Keratinocyte (primary cell): Measurements from ENCODE around the gene KRTAP10-4. TPM values are rescaled to one million over a fixed set of nuclear protein-coding genes. Genes with fewer than 3 reads are reported as not detected.

Experiments
- DNase-seq: peaks from one replicate; pipeline ENCODE4 v3.0.0-alpha.2; 2011; ENCODE audit warnings: low read depth, missing footprints, low spot score
- FAIRE-seq: peaks from 2 replicates; lab custom pipeline; 2011; peaks lifted over from hg19 to GRCh38; lab: Jason Lieb, UNC
- H2AFZ ChIP-seq: 2 replicates; pipeline ENCODE4 v1.6.0; 2012; ENCODE audit warnings: low read length, control low read depth, inconsistent platforms; ENCODE audit not compliant: control insufficient read depth
- H3K27ac ChIP-seq: 2 replicates; pipeline ENCODE4 v1.5.1; 2011; ENCODE audit warnings: low read length; ENCODE audit not compliant: control insufficient read depth, insufficient read depth
- H3K27me3 ChIP-seq: 3 replicates; pipeline ENCODE4 v1.6.0; 2011; ENCODE audit warnings: low read length; ENCODE audit not compliant: control insufficient read depth, insufficient read depth; ENCODE audit errors: extremely low read depth
- H3K36me3 ChIP-seq, 2 experiments: 2 replicates in 1 of 2; 3 replicates in 1 of 2; pipeline ENCODE4 v1.5.1; 2011; ENCODE audit warnings: low read length in 2 of 2, mild to moderate bottlenecking in 1 of 2; ENCODE audit not compliant: control insufficient read depth in 2 of 2, insufficient read depth in 2 of 2; ENCODE audit errors: extremely low read depth in 1 of 2
- H3K4me1 ChIP-seq: 3 replicates; pipeline ENCODE4 v1.5.1; 2011; ENCODE audit warnings: low read length; ENCODE audit not compliant: control insufficient read depth, insufficient read depth; ENCODE audit errors: extremely low read depth
- H3K4me2 ChIP-seq: 3 replicates; pipeline ENCODE4 v1.6.0; 2011; ENCODE audit warnings: low read depth, low read length; ENCODE audit not compliant: control insufficient read depth, insufficient read depth; ENCODE audit errors: extremely low read depth
- H3K4me3 ChIP-seq, 3 experiments: fragments of 200-600 bp in 1 of 3; sonication (generic) in 1 of 3; 2 replicates in 2 of 3; 3 replicates in 1 of 3; pipeline ENCODE4 v1.5.1; 2011 to 2016; ENCODE audit warnings: low read length in 3 of 3, mild to moderate bottlenecking in 3 of 3, control low read depth in 2 of 3, inconsistent platforms in 1 of 3, low read depth in 1 of 3, mixed read lengths in 1 of 3, mixed run types in 1 of 3, moderate library complexity in 1 of 3; ENCODE audit not compliant: control insufficient read depth in 2 of 3, insufficient read depth in 2 of 3; ENCODE audit errors: extremely low read depth in 1 of 3
- H3K79me2 ChIP-seq: 2 replicates; pipeline ENCODE4 v1.6.0; 2012; ENCODE audit warnings: low read length; ENCODE audit not compliant: control insufficient read depth, insufficient read depth
- H3K9ac ChIP-seq: 3 replicates; pipeline ENCODE4 v1.6.0; 2011; ENCODE audit warnings: low read length; ENCODE audit not compliant: control insufficient read depth, insufficient read depth; ENCODE audit errors: extremely low read depth
- H3K9me1 ChIP-seq: 3 replicates; pipeline ENCODE4 v1.6.0; 2011; ENCODE audit warnings: low read length; ENCODE audit not compliant: control insufficient read depth, insufficient read depth; ENCODE audit errors: extremely low read depth
- H3K9me3 ChIP-seq: 2 replicates; pipeline ENCODE4 v1.5.1; 2012; ENCODE audit warnings: low read depth, low read length; ENCODE audit not compliant: control insufficient read depth
- H4K20me1 ChIP-seq: 3 replicates; pipeline ENCODE4 v1.6.0; 2011; ENCODE audit warnings: low read length; ENCODE audit not compliant: control insufficient read depth, insufficient read depth; ENCODE audit errors: extremely low read depth
- CTCF ChIP-seq, 3 experiments: IDR thresholded peaks in 1 of 3; conservative IDR thresholded peaks in 1 of 3; optimal IDR thresholded peaks in 1 of 3; 2 replicates in 2 of 3; 3 replicates in 1 of 3; pipeline versions ENCODE3 to v1.5.1; 2011; ENCODE audit warnings: low read length in 3 of 3, mild to moderate bottlenecking in 3 of 3, moderate library complexity in 2 of 3, control low read depth in 1 of 3, inconsistent platforms in 1 of 3; ENCODE audit not compliant: insufficient read depth in 2 of 3; ENCODE audit errors: extremely low read depth in 1 of 3
- EZH2 ChIP-seq: IDR thresholded peaks from one replicate; pipeline ENCODE4 v1.6.1; 2012; ENCODE audit warnings: inconsistent platforms, mild to moderate bottlenecking, low read length, moderate library complexity
- dilution Hi-C: fragments of 300-500 bp; cut with MboI; formaldehyde crosslinking; loops from one replicate; pipeline ENCODE4 v1.7.0; 2020; ENCODE audit warnings: low sequenced_read_pairs; ENCODE audit not compliant: extremely low pct_ligation_motif_present
- polyA plus RNA-seq, 5 experiments: library from polyadenylated mRNA; depleted of rRNA in 3 of 5; stranded (reverse) in 3 of 5; stranded (forward) in 1 of 5; unstranded in 1 of 5; fragments of >200 nt; gene quantifications; 1 replicate in 1 of 5; 2 replicates in 3 of 5; 3 replicates in 1 of 5; pipeline versions ENCODE4 v1.2.1 to v1.2.3, GENCODE V29; 2011 to 2012; ENCODE audit warnings: missing spikeins in 2 of 5, low read depth in 1 of 5, low replicate concordance in 1 of 5

KRTAP10-4 gene
- polyA plus RNA-seq, 1 donor (not counting 4 experiments of a cell fraction or from before 2014, with no cell fraction given), result not detected

- Histone ChIP-seq H3K4me2 (no peak overlapping the region), H3K79me2 (no peaks in the 10 kb centered on the region), H3K4me1 (no peaks in the 10 kb centered on the region), H3K36me3 (no peaks in the 10 kb centered on the region), H4K20me1 (no peaks in the 10 kb centered on the region), H2AFZ (no peak overlapping the region), H3K4me3 (no peak overlapping the region), H3K9ac (no peak overlapping the region), H3K9me1 (no peaks in the 10 kb centered on the region), H3K27ac (no peak overlapping the region), H3K9me3 (peaks cover 29% of the 10 kb centered on the region), H3K27me3 (no peaks in the 10 kb centered on the region)
- TF ChIP-seq EZH2, result no peak
- no peak for TF ChIP-seq CTCF (optimal IDR thresholded peaks at IDR 0.05 in 1 of 3, IDR thresholded peaks at IDR 0.05 in 1 of 3, conservative IDR thresholded peaks at IDR 0.05 in 1 of 3; ENCODE audit: extremely low read depth in 1 of 3, insufficient read depth in 2 of 3, low read length in 3 of 3)
- dilution Hi-C loops, result no loop called here
- no peak for FAIRE-seq
- no peak for DNase-seq
These were observed 48.0 kb upstream of the KRTAP10-4 start for GRCh38 chr21:44525391-44526095.

GRCh38 chr21:44526096-44526997 lies 47.2 kb upstream of the KRTAP10-4 start:
- Histone ChIP-seq H3K9me1 (no peaks in the 10 kb centered on the region), H3K9me3 (peaks cover 29% of the 10 kb centered on the region), H3K4me1 (no peaks in the 10 kb centered on the region), H3K79me2 (no peaks in the 10 kb centered on the region), H3K27me3 (no peaks in the 10 kb centered on the region), H3K4me3 (no peak overlapping the region), H3K27ac (no peak overlapping the region), H3K36me3 (no peaks in the 10 kb centered on the region), H3K9ac (no peak overlapping the region), H2AFZ (no peak overlapping the region), H3K4me2 (no peak overlapping the region), H4K20me1 (no peaks in the 10 kb centered on the region)
- no peak for FAIRE-seq
- dilution Hi-C loops, result no loop called here
- no peak for DNase-seq
- TF ChIP-seq EZH2, result no peak
- TF ChIP-seq CTCF (optimal IDR thresholded peaks at IDR 0.05 in 1 of 3, IDR thresholded peaks at IDR 0.05 in 1 of 3, conservative IDR thresholded peaks at IDR 0.05 in 1 of 3; ENCODE audit: extremely low read depth in 1 of 3, insufficient read depth in 2 of 3, low read length in 3 of 3), result no peak
